ENCODE measurements around the gene GIPC2. TPM values are rescaled to one million over a fixed set of nuclear protein-coding genes. Genes with fewer than 3 reads are reported as not detected.
A peak's percentile ranks its signal among the peaks of the same experiment; 100 is the strongest.

GIPC2 gene
- total RNA-seq, 2 donors from 2014 or later = 30.5 to 32.4 TPM

GRCh38 chr1:78032996-78033796 lies 12.6 kb upstream of the GIPC2 start:
- intact Hi-C loops (cut with DNase I, micrococcal nuclease) = no loop called here
- DNase-seq = no peak
- no peak for ATAC-seq

DNA sequence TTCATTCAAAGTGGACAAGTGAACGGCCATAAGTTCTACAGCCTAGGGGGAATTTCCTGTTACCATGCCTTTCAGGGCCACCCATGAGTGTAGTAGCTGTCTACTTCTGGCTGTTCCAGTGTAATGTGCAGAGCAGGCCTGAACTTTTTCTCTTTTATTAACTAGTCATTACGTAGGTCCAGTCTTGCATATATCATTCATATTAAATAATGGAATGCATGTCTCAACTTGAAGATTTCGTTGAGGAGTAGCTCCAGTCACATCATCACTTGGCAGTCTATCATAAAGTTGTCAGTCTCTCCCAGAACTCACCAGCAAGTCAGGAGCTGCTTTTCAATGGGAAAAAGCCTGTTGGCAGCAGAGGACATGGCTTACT lies 12.0 kb upstream of the GIPC2 start:
- ATAC-seq (no peak), DNase-seq (no peak)
- intact Hi-C loops (cut with DNase I, micrococcal nuclease) = no loop called here

- ATAC-seq = no peak
- DNase-seq = no peak
- intact Hi-C loops (cut with DNase I, micrococcal nuclease) = no loop called here
These were observed 10.6 kb upstream of the GIPC2 start for GRCh38 chr1:78035121-78035520.

GRCh38 chr1:78036450-78036849 lies 9.3 kb upstream of the GIPC2 start:
- DNase-seq = no peak
- ATAC-seq = no peak
- intact Hi-C loops (cut with DNase I, micrococcal nuclease) = no loop called here

DNA sequence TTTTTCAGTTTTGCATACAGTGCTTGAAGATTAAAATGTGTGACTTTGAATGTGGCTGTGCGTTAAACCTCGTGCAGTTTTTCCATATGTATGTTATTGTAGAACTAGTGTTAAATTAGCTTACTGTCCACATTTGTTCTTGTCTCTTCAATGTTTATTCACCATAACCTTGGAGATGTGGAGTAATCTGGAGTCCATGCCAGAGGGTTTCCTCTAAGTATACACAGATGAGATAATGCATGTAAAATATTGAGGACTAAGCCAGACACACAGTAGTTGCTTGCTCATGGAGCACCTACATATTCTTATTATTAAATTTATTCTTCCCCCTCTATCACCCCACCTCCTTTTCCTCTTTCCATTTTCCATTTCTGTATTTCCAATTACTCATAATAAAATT lies 7.7 kb upstream of the GIPC2 start:
- no peak for DNase-seq
- intact Hi-C loops (cut with DNase I, micrococcal nuclease) = no loop called here
- no peak for ATAC-seq

DNA sequence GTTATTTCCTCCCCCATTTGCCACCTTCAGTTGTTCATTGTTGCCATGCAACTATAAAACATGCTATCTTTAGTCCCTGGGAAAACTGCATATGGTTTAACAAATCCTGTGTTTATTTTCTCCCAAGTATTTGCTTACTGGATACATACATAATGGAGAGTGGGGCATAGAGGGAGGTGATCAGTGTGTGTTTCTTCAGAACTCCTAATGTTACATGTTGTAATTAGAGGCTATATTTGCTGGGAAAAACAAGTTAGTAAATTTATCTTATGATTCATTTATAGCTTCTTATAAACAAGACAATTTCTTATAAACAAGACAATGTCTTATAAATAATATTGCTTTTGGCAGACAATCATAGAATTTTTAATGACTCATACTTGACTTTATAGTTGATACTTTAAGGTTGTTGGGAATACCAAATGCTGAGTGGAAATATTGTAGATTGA lies 7.3 kb upstream of the GIPC2 start:
- DNase-seq = no peak
- no peak for ATAC-seq
- intact Hi-C loops (cut with DNase I, micrococcal nuclease) = no loop called here

- no peak for DNase-seq
- no peak for ATAC-seq
- intact Hi-C loops (cut with DNase I, micrococcal nuclease) = no loop called here
These were observed 5.2 kb upstream of the GIPC2 start for GRCh38 chr1:78040484-78041089.

DNA sequence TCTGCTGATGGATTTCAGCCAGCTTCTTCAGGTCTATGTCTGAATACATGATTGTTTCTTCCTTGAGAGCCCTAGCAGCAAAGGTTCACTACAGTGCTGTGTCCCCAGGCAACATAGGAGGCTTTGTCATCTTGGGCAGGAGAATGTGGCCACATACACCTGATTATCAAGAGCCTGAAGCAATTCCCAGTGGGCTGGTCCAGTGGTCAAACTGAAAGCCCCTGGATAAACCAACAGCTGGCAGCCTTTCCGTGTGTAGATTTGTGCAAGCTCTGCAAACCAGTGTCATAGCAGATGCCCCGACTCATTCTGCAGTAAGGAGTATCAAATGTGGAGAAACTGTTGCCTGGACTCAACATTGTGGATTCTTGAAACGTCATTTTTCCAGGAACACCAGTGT lies 2.3 kb upstream of the GIPC2 start:
- ATAC-seq = no peak
- intact Hi-C loops (cut with DNase I, micrococcal nuclease) = no loop called here
- DNase-seq = no peak

- intact Hi-C loops (cut with DNase I, micrococcal nuclease) = no loop called here
- ATAC-seq (peak; percentile 46), DNase-seq (peak in 1 of 2 donors; percentile 35)
These were observed 787 bp upstream of the GIPC2 start for GRCh38 chr1:78044796-78045562.

DNA sequence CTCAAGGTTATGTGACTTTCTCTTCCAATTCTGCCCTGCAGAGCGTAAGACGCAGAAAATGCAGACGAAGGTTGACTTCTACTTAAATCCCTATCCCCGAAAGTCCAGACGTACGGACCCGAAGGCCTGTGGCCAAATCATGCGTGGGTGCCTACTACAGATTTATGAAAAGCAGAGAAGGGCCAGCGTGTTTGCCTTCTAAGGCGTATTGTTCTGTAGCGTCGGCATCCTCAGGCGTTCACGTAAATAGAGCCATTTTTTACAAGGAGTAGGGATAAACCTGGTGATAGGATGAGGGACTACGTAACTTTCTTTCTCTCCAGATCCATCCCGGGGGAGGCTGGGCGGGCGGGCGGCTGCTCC lies 222 bp upstream of the GIPC2 start:
- DNase-seq = no peak
- no peak for ATAC-seq
- intact Hi-C loops (cut with DNase I, micrococcal nuclease) = no loop called here

DNA sequence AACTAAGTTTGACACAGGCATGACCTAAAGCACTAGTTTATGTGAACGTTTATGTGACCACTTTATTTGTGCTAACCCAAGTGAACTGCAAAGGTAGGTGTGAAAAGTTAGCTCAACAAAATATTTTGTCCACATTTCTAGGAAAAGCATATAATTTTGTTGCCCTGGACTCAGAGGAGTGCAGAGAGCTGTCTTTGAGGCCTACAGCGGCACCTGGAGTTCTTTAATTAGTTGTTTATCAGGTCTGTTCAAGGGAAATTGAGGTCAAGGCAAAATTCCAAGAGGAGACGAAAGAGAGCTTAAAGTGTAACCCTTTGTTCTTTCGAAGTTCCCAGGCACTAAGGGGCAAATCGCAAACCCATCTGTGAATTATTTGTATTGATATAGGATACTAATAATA lies 1.3 kb downstream of the GIPC2 start:
- no peak for ATAC-seq
- intact Hi-C loops (cut with DNase I, micrococcal nuclease) = no loop called here
- no peak for DNase-seq

DNA sequence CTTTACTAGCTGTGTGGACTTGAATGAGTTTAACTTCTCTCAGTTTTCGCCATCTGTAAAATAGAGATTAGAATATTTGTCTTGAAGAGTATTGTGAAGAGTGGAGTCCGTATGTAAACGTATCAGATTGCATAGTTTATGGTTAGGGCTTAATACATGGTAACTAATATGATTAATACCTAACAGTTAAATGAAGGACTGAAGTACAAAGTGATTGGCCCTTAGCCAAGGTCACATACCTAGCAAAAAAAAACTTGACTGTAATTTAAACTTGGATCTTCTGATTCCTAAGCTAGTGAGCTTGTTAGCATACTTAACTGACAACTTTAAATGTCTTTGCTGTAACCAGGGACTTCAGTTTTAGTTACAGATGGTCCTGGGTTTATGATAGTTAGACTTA lies 1.9 kb downstream of the GIPC2 start:
- ATAC-seq = no peak
- intact Hi-C loops (cut with DNase I, micrococcal nuclease) = no loop called here

DNA sequence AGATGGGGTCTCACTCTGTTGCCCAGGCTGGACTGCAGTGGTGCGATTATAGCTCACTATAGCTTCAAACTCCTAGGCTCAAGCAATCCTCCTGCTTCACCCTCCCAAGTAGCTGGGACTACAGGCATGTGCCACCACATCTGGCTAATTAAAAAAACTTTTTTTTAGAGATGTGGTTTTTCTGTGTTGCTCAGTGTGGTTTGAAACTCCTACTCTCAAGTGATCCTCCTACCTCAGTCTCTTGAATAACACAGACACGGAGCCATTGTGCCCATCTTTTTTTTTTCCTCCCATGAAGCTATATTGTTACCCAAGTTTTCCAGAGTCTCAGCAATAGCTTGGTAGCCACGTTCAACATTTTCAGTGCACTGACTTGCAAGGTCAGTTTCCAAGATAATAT lies 2.7 kb downstream of the GIPC2 start:
- intact Hi-C loops (cut with DNase I, micrococcal nuclease) = no loop called here
- DNase-seq (no peak), ATAC-seq (no peak)

More for the DNA sequence above, 1.9 kb downstream of the GIPC2 start:
- no peak for DNase-seq

GRCh38 chr1:78049396-78049795 lies 3.6 kb downstream of the GIPC2 start:
- intact Hi-C loops (cut with DNase I, micrococcal nuclease) = no loop called here
- no peak for DNase-seq
- ATAC-seq = no peak

- intact Hi-C loops (cut with DNase I, micrococcal nuclease) = no loop called here
- DNase-seq = no peak
- no peak for ATAC-seq
These were observed 5.2 kb downstream of the GIPC2 start for GRCh38 chr1:78051005-78051404.

DNA sequence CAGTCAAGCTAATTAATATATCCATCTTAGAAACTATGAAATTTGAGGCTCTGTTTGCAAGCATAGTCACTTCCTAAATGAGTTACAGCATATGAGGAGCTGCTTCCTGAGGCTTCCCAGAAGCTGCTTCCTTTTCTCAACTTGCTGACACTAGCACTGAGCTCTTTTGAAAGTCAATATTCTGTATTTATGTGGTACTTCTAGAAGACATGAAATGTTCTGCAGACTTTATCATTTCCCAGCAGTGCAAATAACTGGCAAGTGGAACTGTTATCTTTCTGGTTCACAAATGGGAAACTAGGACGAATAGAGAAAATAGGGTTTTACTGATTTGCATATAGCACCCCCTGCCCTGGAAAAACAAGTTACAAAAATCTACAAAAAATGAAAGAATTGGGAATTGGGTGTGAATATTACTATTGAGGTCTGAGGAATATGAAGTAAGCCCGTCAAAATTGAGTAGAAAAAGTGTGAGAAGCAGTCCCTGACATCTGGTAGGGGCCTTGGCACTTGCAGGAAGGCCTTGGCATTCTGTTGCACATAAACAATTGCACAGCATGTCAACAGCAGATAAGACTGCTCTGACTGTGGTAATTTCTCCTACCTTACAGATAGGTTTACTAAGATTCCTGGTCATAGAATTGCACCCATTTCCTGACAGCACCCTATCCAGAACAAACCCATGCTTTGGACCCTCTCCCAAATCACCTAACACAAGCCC lies 7.1 kb downstream of the GIPC2 start:
- DNase-seq = no peak
- ATAC-seq = no peak
- intact Hi-C loops (cut with DNase I, micrococcal nuclease) = no loop called here

GRCh38 chr1:78053498-78053897 lies 7.7 kb downstream of the GIPC2 start:
- no peak for ATAC-seq
- no peak for DNase-seq
- intact Hi-C loops (cut with DNase I, micrococcal nuclease) = no loop called here

DNA sequence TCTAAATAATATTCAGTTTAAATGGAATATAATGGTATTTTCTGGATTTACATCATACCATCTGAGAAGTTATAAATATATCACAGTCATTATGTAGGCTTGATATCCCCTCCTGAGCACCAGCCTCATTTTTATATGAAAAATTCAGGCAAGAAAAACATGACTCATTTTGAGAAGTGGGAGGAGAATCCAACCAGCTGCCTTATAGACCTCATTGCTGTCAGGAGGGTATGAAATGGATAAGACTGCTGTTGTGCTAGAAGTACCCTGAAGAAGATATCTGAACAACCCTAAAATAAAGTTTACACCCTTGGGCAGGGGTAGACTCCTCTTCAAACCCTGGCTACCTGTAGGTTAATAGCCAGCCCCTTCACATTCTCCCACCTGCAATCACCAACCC lies 8.8 kb downstream of the GIPC2 start:
- DNase-seq (no peak), ATAC-seq (no peak)
- intact Hi-C loops (cut with DNase I, micrococcal nuclease) = no loop called here

- ATAC-seq (peak; percentile 38), DNase-seq (no peak)
- intact Hi-C loops (cut with DNase I, micrococcal nuclease) = no loop called here
These were observed 9.2 kb downstream of the GIPC2 start for GRCh38 chr1:78054972-78055371.

All from left colon (tissue), 2 donors.